H1 (cell line): ENCODE data around the gene FOXP2.

Experiments used
- BACH1 ChIP-seq: IDR thresholded peaks from 2 replicates; pipeline ENCODE4 v1.6.1; 2012; ENCODE audit warnings: low read length, improper control_type of control experiment
- CEBPB ChIP-seq: IDR thresholded peaks from 2 replicates; pipeline ENCODE4 v1.6.1; 2012; ENCODE audit warnings: low read depth, low read length
- CTCF ChIP-seq, 3 experiments: IDR thresholded peaks; 1 replicate in 2 of 3; 2 replicates in 1 of 3; pipeline versions ENCODE4 v1.5.1 to v1.6.1; 2011; ENCODE audit warnings: low read length in 3 of 3, mild to moderate bottlenecking in 3 of 3, inconsistent platforms in 2 of 3, low read depth in 1 of 3, moderate library complexity in 1 of 3; ENCODE audit not compliant: insufficient read depth in 1 of 3; ENCODE audit errors: control extremely low read depth in 1 of 3
- EP300 ChIP-seq, 2 experiments: IDR thresholded peaks; 1 replicate in 1 of 2; 2 replicates in 1 of 2; pipeline ENCODE4 v1.6.1; 2011 to 2012; ENCODE audit warnings: low read depth in 2 of 2, low read length in 2 of 2, mild to moderate bottlenecking in 2 of 2, borderline replicate concordance in 1 of 2, inconsistent platforms in 1 of 2, moderate library complexity in 1 of 2
- POLR2AphosphoS5 ChIP-seq: IDR thresholded peaks from 2 replicates; pipeline ENCODE4 v1.6.1; 2011; ENCODE audit warnings: low read depth, low read length
- RAD21 ChIP-seq, 2 experiments: IDR thresholded peaks in 1 of 2; conservative IDR thresholded peaks in 1 of 2; 2 replicates each; pipeline ENCODE4 v1.6.1; 2011; ENCODE audit warnings: low read depth in 2 of 2, low read length in 2 of 2, improper control_type of control experiment in 1 of 2, inconsistent platforms in 1 of 2, mild to moderate bottlenecking in 1 of 2, moderate library complexity in 1 of 2
- SP1 ChIP-seq: IDR thresholded peaks from 2 replicates; pipeline ENCODE4 v1.6.1; 2011; ENCODE audit warnings: low read depth, low read length
- TAF1 ChIP-seq: IDR thresholded peaks from 2 replicates; pipeline ENCODE4 v1.6.1; 2011; ENCODE audit warnings: mild to moderate bottlenecking, low read depth, low read length
- TBP ChIP-seq: IDR thresholded peaks from 2 replicates; pipeline ENCODE4 v1.6.1; 2011; ENCODE audit warnings: low read depth, low read length, improper control_type of control experiment
- YY1 ChIP-seq: IDR thresholded peaks from 2 replicates; pipeline ENCODE4 v1.6.1; 2011; ENCODE audit warnings: low read depth, mild to moderate bottlenecking, low read length
- TF ChIP-seq, protein P1 (sequence below): IDR thresholded peaks from 2 replicates; pipeline ENCODE4 v1.6.1; 2012; ENCODE audit warnings: low read length, inconsistent platforms
- TF ChIP-seq, protein P2 (sequence below): IDR thresholded peaks from 2 replicates; pipeline ENCODE4 v1.6.1; 2012; ENCODE audit warnings: inconsistent platforms

DNA sequence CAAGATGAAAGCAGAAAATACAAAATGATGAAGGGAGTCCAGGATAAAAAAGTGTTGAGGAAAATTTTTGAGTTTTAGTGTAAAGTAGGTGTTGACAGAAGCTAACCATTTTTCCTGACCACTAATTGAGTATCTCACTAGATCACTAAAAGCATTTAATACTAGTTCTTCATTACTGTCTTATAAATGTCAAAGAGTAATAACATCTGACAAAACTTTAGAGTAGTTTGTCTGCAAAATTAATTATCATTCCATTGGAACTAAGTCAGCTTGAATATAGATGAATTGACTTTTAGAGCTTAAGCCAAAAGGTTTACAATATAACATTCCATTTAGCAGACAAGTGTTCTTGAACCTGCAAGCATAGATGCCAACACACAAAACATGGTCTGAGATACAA is 232.9 kb downstream of the FOXP2 start:
- TF ChIP-seq POLR2AphosphoS5 (no peak), CEBPB (no peak), TAF1 (no peak), YY1 (no peak), TBP (no peak), CTCF (IDR thresholded peaks at IDR 0.05; ENCODE audit: control extremely low read depth in 1 of 3, insufficient read depth in 1 of 3, low read depth in 1 of 3, low read length in 3 of 3) (no peak), EP300 (IDR thresholded peaks at IDR 0.05; ENCODE audit: borderline replicate concordance in 1 of 2, low read depth in 2 of 2, low read length in 2 of 2) (no peak), BACH1 (no peak), SP1 (no peak), RAD21 (IDR thresholded peaks at IDR 0.05 in 1 of 2, conservative IDR thresholded peaks at IDR 0.05 in 1 of 2; ENCODE audit: low read depth in 2 of 2, low read length in 2 of 2) (no peak)
- TF ChIP-seq, protein P1, sequence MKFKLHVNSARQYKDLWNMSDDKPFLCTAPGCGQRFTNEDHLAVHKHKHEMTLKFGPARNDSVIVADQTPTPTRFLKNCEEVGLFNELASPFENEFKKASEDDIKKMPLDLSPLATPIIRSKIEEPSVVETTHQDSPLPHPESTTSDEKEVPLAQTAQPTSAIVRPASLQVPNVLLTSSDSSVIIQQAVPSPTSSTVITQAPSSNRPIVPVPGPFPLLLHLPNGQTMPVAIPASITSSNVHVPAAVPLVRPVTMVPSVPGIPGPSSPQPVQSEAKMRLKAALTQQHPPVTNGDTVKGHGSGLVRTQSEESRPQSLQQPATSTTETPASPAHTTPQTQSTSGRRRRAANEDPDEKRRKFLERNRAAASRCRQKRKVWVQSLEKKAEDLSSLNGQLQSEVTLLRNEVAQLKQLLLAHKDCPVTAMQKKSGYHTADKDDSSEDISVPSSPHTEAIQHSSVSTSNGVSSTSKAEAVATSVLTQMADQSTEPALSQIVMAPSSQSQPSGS, result no peak
- TF ChIP-seq, protein P2, sequence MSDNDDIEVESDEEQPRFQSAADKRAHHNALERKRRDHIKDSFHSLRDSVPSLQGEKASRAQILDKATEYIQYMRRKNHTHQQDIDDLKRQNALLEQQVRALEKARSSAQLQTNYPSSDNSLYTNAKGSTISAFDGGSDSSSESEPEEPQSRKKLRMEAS, result no peak
